IMR-90 (cell line): Measurements from ENCODE around the gene FBLN7.

Experiments used
- CHD1 ChIP-seq: IDR thresholded peaks from 2 replicates; pipeline ENCODE4 v1.6.1; 2012; ENCODE audit warnings: low read depth, low read length, improper control_type of control experiment
- FOS ChIP-seq: fragments of 150-350 bp; IDR thresholded peaks from 2 replicates; pipeline ENCODE4 v1.6.1; 2016; ENCODE audit warnings: low read depth, low read length
- MAFK ChIP-seq: IDR thresholded peaks from 2 replicates; pipeline ENCODE4 v1.6.1; 2012; ENCODE audit warnings: low read depth, low read length, improper control_type of control experiment
- MAZ ChIP-seq: IDR thresholded peaks from 2 replicates; pipeline ENCODE4 v1.6.1; 2012; ENCODE audit warnings: low read depth, mild to moderate bottlenecking, low read length, improper control_type of control experiment, moderate library complexity, borderline replicate concordance
- MXI1 ChIP-seq: IDR thresholded peaks from 2 replicates; pipeline ENCODE4 v1.6.1; 2012; ENCODE audit warnings: low read depth, mild to moderate bottlenecking, low read length, moderate library complexity, borderline replicate concordance
- POLR2A ChIP-seq: IDR thresholded peaks from 2 replicates; pipeline ENCODE4 v1.6.1; 2012; ENCODE audit warnings: mild to moderate bottlenecking, low read depth, low read length
- SMC3 ChIP-seq: fragments of 150-350 bp; IDR thresholded peaks from 2 replicates; pipeline ENCODE4 v1.6.1; 2016; ENCODE audit warnings: low read depth, mild to moderate bottlenecking, antibody characterized with exemption, low read length, moderate library complexity
- TF ChIP-seq, protein P1 (sequence below): conservative IDR thresholded peaks from 2 replicates; pipeline ENCODE4 v1.5.1; 2012; ENCODE audit warnings: mild to moderate bottlenecking, low read depth, low read length, improper control_type of control experiment
- TF ChIP-seq, protein P2 (sequence below): fragments of 150-350 bp; IDR thresholded peaks from 2 replicates; pipeline ENCODE4 v1.6.1; 2017; ENCODE audit warnings: mild to moderate bottlenecking, antibody characterized with exemption, low read length, low read depth

DNA sequence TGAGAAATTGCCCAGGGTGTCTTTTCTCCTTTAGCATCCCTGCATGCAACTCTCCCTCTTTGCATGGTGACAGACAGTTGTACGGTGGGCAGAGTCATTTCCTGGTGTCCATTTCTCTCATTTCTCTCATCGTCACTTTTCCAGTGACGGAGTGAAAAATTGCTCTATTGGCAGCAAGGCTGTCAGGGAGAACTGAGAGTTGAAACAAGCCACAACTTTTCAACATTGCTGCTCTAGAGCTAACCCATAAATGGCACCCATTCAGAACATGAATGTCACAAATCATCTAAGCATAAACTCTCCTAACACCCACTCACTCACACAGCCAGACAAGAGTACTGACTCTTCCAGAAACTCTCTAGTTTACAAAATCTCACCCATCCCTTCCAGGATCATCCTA lies 61.0 kb downstream of the FBLN7 start:
- TF ChIP-seq MAFK = no peak
- TF ChIP-seq, protein P1, sequence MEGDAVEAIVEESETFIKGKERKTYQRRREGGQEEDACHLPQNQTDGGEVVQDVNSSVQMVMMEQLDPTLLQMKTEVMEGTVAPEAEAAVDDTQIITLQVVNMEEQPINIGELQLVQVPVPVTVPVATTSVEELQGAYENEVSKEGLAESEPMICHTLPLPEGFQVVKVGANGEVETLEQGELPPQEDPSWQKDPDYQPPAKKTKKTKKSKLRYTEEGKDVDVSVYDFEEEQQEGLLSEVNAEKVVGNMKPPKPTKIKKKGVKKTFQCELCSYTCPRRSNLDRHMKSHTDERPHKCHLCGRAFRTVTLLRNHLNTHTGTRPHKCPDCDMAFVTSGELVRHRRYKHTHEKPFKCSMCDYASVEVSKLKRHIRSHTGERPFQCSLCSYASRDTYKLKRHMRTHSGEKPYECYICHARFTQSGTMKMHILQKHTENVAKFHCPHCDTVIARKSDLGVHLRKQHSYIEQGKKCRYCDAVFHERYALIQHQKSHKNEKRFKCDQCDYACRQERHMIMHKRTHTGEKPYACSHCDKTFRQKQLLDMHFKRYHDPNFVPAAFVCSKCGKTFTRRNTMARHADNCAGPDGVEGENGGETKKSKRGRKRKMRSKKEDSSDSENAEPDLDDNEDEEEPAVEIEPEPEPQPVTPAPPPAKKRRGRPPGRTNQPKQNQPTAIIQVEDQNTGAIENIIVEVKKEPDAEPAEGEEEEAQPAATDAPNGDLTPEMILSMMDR = no peak
- TF ChIP-seq, protein P2, sequence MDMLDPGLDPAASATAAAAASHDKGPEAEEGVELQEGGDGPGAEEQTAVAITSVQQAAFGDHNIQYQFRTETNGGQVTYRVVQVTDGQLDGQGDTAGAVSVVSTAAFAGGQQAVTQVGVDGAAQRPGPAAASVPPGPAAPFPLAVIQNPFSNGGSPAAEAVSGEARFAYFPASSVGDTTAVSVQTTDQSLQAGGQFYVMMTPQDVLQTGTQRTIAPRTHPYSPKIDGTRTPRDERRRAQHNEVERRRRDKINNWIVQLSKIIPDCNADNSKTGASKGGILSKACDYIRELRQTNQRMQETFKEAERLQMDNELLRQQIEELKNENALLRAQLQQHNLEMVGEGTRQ = no peak
- TF ChIP-seq CHD1 = no peak
- TF ChIP-seq POLR2A = no peak
- no peak for TF ChIP-seq SMC3
- no peak for TF ChIP-seq MXI1
- TF ChIP-seq MAZ = no peak
- no peak for TF ChIP-seq FOS
